CD4-positive, alpha-beta T cell treated with Interleukin-6 at 100 ng/mL for 8 hours (primary cell): ENCODE data around the gene BEST2.

Experiments
- DNase-seq: peaks from one replicate; pipeline ENCODE4 v3.0.0-alpha.2; 2020; ENCODE audit warnings: mixed read lengths, low spot score

Gene BEST2

DNA sequence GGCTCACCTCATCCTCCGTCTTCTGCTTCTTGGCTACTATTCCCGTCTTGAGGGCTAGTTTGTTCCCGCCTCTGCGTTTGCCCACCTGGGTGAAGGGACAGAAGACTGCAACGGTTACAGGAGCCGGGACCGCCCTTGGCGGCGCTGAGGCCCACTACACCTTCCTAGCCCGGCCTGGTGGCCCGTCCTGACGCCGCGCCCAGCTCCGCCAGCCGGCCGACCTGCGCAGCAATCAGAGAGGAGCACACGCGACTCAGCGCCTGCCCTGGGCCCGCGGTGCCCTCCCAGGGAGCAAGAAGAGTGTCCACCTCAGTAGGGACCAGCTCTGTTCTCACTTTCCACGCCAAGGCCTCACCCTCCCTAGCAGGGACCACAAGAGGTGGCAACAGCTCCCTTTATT, 20.3 kb upstream of the BEST2 start:
- no peak for DNase-seq

DNA sequence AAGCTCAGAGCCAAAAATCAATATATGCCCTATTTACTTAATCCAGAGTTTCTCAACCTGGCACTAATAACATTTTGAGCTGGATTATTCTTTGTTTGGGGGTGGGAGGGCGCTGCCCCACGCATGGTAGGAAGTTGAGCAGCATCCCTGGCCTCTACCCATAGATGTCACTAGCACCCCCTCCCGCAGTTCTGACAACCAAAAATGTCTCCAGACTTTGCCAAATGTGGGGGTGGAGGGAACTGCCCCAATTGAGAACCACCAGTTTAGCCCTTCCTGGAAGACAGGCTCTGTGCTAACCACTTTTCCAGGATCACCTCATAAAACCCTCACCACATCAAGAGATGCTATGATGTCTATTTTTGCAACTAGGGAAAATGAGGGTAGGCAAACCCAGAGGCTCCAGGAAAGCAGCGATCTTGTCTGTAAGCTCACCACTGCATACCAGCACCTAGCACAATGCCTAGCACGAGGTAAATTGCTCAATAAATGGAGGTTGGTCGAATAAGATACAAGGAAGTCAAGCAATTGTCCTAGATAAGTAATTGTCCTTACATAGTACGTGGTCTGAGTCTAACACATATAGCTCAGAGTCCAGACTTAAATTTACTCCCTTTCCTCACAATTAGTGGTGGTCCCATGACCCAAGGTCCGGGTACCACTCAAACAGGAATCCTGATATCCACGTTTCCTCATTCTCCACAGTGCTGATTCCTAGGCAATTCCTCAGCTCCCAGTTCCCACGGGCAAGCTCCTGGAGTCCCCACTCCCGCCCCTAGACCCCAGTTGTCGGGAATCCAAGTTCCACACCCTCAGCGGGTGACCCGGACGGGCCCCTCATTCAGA, 18.0 kb upstream of the BEST2 start:
- no peak for DNase-seq

DNA sequence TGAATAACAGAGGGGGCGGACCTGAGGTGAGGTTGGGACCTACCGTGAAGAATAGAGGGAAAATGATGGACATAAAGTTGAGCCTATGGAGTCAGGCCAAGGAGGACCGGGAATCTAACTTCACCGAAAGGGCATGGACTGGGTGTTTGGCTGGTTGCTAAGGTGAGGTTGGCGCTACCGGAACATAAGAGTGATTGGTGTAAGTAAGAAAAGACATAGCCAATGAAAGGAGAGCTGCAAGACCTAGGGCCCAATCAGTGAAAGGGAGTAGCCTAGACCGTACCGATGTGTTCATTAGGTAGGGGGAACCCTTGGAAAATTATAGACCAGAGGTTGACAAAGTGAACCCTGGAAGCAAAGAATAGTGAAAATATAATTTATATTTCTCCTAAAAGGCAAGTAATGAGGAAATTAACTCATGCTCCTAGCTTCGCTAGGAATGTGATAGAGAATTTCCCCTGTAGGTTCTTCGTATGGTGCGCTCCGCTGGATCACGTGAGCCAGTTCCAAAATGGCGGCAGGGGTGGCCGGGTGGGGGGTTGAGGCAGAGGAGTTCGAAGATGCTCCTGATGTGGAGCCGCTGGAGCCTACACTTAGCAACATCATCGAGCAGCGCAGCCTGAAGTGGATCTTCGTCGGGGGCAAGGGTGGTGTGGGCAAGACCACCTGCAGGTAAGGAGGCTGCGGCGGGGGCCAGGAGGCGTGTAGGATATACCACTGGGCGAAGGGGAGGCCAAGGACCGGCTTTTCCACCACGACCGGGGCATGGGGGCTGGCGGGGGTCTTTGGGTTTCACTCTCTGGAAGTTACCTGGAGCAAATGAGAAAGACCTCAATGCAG, 14.4 kb upstream of the BEST2 start, which contains the start of gene GET3:
Gene GET3 (plus strand): TSS at position 503 of the 840 bp plus-strand sequence. CDS start 9 bp downstream, at position 512.
- DNase-seq, result peak; percentile 84

DNA sequence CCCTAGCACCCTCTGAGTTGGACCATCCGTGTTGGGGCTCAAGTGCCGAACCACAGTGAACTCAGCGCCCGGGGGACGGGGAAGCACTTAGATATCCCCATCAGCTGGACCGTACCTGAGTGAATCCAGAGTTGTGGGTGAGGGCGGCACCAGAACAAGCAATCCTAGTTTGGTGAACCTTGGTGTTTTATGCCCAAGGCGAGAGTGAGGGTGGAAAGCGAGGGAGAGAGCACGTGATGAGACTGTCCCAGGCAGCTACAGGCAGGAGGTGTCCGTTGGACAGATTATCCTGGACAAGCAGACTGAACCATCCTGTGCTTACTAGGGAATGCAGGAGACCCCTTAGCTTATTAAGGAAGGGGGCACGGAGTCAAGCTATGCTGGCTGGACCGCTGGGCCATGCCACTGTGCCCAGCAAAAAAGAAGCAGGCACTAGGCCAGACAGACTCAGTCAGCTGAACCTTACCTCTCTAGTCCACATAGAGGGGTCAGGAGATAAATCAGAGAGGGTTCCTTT, 13.7 kb upstream of the BEST2 start:
- no peak for DNase-seq

DNA sequence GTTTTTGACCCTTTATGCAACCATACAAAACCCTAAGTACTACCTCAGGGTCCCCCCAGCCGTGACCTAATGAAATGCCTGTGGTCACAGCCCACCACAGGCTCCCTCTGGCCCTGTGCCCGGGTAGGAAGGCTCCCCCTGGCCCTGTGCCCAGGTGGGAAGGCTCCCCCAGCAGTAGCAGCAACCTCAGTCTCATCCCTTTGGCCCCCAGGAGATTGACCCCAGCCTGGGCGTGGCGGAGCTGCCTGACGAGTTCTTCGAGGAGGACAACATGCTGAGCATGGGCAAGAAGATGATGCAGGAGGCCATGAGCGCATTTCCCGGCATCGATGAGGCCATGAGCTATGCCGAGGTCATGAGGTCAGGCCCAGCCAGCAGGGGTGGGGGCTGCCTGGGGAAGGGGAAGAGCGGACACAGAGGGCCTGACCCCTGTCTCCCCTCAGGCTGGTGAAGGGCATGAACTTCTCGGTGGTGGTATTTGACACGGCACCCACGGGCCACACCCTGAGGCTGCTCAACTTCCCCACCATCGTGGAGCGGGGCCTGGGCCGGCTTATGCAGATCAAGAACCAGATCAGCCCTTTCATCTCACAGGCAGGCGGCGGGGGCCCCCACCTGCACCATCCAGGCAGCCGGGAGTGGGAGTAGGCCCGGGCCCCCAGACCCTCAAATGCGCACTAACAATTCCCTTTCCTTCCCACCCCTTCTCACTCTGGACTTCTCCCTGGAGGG, 6.3 kb upstream of the BEST2 start:
- no peak for DNase-seq

DNA sequence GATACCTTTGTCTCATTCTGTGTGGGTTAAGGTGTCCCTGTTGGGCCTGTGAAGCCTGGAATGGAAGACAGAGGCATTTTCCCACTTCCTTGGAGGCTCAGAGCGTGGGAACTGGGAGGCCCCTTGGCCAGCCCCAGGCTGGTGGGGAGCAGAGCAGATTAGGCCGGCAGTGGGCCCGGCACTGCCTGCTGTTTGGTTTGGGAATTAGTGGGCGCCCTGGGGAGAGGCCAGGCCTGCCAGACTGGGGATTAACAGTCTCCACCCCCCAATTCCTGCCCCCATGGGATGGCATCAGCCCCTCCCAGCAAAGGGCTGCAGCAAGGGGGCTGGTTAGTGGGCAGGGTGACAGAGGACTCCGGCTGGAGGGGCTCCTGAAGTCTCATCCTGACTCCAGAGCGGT, 3.1 kb upstream of the BEST2 start:
- no peak for DNase-seq

DNA sequence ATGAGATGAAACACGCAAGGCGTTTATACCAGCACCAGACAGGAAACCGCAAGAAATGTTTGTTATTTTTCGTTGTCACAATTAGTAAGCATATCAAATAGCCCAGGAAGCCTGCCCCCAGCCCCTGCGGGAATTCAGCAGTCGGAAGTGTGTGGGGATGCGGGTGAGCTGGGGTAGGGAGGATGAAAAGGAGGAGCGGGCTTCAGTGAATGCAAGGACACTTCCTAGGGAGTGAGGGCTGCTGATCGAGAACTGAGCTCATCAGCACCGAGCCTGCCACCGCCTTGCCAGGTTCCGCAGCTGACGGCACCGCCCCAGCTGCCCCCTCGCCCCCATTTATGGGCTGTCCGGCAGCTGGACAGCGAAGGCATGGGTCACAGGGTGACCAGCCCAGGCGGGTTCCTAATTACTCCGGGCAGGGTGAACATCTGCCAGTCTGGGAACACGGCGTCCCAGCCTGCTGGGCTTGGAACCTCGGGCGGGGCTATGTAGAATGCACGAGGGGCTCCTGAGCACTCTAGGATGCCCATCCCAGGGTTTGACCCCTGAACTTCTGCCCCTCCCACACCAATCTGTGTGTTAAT, 1.6 kb upstream of the BEST2 start:
- DNase-seq, result no peak

DNA sequence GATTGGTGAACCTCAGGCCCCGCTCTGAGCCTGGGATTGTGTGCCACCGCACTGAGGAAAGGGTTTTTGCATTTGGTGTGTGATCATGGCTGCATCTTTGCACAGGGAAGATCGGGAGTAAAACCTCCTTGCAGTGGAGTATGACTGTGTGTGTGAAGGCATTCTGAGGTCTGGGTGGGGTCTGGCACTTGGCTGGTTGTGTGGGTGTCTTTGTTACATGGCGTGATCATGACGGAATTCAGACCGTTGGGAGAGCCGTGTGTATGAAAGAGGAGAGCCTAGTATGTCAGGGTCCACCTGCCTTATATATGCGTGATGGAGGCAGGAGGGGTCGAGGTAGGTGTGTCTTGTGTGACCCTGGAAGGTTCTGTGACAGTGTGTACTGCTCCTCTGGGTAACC, 740 bp upstream of the BEST2 start:
- DNase-seq, result no peak

DNA sequence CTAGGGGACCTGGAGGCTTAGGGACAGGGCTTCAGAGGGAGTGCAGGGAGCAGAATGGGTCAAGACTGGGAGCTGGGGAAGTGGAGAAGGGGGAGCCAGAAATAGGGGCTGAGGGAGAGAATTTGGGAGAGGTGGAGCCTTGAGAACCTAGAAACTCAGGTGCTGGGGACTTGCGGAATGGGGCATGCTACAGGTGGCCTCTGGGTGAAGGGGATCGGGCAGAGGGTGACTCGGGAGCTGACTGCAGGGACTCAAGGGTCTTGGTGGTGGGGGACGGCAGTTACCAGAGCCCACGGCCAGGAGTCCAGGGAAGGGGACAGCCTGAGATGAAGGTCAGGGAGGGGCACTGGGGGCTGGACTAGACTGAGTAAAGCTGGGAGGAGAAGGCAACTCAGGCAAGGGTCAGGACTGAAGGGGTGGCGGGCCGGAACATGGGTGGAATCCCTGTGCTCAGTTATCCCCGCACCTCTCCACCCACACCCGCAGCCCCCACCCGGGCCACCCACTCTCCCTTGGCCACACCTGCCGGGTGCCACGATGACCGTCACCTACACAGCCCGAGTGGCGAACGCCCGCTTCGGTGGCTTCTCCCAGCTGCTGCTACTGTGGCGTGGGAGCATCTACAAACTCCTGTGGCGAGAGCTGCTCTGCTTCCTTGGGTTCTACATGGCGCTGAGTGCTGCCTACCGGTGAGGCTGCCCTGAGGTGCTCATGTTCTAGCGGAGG, 628 bp downstream of the BEST2 start:
- no peak for DNase-seq

DNA sequence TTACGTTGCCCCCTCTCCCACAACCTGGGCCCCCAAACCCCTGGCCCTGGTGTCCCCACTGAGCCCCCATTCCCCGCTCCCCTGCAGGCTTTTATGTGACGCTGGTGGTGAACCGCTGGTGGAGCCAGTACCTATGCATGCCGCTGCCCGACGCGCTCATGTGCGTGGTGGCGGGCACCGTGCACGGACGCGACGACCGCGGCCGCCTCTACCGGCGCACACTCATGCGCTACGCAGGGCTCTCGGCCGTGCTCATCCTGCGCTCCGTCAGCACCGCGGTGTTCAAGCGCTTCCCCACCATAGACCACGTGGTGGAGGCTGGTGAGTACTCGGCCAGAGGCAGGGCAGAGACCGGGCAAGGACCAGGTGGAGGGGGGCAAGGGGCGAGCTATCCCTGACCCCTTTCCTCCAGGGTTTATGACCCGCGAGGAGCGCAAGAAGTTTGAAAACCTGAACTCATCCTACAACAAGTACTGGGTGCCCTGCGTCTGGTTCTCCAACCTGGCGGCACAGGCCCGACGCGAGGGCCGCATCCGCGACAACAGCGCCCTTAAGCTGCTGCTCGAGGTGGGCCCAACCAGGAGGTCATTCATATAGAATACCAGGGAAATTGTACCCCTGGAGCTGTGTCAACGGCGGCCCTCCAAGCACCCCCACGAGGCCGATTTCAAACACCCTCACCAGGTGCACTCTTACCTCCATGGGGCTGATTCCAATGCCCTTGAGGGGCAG, 3.0 kb downstream of the BEST2 start:
- DNase-seq, result no peak

DNA sequence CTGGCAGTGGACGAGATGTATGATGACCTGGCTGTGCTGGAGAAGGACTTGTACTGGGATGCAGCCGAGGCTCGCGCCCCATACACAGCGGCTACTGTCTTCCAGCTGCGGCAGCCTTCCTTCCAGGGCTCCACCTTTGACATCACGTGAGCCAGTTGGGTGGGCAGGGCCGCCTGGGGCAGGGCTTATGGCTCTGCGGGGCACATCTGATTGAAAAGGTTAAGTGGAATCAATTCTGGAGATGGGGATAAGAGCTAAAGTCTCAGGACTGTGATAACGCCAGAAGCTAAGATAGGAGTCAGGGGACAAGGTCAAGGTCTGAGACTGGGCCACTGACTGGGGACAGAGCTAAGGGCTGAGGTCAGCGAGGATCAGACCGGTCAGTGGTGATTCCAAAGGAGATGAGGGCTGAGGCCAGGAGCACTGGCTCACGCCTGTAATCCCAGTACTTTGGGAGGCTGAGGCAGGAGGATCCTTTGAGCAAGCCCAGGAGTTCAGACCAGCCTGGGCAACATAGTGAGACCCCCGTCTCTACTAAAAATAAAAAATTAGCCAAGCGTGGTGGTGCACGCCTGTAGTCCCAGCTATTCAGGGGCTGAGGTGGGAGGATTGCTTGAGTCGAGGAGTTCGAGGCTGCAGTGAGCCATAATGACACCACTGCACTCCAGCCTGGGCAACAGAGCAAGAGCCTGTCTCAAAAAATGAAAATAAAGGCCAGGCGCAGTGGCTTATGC, 4.7 kb downstream of the BEST2 start:
- no peak for DNase-seq

DNA sequence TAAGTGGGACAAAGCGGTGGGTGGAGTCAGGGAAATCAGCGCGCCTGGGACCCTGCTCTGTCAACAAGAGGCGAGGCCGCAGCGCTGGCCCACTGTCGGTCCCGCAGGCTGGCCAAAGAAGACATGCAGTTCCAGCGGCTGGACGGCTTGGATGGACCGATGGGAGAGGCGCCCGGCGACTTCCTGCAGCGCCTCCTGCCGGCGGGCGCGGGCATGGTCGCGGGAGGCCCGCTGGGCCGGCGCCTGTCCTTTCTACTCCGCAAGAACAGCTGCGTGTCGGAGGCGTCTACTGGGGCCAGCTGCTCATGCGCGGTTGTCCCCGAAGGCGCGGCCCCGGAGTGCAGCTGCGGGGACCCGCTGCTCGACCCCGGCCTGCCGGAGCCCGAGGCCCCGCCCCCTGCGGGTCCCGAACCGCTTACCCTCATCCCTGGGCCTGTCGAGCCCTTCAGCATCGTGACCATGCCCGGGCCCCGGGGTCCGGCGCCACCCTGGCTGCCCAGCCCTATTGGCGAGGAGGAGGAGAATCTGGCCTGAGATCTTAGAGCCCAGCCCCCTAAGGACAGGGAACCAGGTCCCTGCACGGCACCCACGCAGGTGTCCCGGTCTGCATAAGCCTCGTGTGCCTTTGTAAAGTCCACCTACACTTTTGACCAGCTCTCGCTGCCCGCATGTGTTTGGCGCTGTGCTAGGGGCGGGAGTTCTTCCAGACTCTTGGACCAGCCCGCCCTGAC, 6.1 kb downstream of the BEST2 start:
- DNase-seq, result peak; percentile 43

DNA sequence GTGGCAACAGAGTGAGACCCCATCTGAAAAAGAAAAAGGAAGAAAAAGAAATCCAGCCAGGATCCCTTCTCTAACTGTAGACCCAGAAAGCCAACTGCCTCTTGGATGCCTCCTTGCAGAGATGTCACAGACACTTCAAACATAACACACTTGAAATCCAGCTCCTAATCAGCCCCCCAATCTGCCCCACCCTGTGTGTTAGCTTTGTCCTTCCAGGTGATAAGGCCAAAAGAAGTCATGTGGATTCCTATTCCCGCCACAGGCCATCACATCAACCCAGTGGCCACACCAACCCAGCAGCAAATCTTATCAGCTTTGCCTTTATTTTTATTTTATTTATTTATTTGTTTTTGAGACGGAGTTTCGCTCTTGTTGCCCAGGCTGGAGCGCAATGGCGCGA, 8.1 kb downstream of the BEST2 start:
- DNase-seq, result no peak

DNA sequence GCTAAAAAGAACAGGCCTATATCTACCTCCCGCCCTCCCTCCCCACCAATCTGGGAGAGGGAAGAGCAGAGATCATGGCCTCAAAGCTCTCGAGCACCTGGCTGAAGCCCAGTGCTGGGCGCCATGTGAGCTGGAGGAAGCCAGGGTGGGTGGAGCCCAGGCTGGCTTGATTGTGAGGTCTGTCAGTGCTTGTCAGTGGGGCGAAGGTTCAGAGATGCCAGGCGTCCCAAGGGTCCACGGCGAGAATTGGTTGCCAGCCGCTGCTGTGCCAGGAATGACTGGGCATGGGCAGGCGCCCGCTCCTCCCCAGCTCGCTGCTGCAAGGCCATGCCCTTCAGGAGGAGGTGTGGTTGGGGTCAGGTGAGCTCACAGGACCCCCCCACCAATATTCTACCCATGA, 11.5 kb downstream of the BEST2 start:
- DNase-seq, result no peak

DNA sequence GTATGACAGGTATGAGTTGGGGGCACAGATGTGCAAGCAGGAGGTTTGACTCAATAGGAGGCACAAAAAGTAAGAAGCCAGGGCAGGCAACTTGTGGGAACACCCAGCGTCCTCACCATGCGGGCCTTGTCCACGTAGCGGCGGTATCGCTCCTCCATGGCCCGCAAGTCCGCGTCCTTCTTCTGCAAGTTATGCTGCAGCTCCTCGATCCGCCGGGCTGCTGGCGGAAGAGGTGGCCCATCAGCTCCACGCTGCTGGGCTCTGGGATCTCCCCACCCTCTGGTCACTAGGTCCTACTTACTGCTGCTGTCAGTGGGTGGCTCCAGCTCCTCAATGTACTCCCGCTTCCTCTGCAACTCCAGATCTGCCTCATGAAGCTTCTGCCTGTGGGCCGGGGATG, 13.1 kb downstream of the BEST2 start:
- no peak for DNase-seq

DNA sequence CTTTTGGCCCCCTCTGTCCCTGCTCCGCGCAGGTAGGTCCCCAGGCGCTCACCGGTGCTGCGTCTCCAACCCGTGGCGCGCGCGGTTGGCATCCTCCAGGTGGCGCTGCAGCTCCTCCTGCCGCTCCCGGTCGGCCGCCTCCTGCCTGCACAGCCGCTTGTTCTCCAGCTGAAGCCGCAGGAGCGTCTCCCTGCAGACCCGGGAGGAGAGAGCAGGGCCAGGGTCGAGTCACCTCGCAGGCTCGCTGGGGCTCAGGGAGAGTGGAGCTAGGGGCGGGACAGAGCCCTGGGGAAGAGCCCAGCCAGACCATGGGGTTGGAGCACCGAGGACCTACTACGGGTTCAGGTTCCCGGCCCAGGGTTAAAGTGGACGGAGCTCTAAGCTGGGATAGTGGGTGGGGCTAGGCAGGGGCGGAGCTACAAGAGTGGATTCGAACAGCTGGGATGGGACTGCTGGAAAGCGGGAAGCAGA, 14.5 kb downstream of the BEST2 start:
- DNase-seq, result peak; percentile 65

DNA sequence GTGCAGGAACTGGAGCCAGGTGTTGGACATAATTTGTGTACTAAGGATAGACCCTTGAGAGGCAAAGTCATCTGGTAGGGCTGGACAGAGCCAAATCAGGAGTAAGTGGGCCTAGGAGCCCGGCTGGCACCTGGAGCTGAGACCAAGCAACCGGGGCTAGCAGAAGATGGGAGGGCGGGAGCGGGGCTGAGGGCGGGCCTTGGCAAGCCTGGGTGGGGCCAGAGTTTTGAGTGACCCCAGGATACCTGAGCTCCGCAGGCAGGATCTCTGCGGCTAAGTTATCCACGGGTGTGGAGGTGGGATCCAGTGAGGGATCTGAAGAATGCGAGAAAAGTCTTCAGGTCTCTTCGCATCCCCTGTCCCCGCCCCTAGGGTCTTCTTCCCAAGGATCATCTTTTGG, 15.6 kb downstream of the BEST2 start:
- no peak for DNase-seq

DNA sequence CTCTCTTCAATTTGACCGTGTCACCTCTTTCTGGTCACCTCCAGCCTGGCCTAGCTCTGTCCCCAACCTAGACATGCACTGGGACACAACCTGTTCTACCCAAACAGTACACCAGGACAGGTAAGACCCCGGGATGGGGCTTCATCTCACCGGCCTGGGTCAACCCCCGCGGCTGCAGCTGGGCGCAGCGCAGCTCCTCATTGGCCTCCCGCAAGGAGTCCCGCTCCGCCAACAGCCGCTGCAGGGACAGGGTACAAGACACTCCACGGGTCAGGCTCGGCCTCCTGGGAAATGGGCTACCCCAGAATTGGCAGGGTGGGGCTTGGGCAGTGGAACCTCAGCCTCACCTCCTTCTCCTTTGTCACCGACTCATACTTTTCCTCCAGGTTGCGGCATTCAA, 16.1 kb downstream of the BEST2 start:
- no peak for DNase-seq

DNA sequence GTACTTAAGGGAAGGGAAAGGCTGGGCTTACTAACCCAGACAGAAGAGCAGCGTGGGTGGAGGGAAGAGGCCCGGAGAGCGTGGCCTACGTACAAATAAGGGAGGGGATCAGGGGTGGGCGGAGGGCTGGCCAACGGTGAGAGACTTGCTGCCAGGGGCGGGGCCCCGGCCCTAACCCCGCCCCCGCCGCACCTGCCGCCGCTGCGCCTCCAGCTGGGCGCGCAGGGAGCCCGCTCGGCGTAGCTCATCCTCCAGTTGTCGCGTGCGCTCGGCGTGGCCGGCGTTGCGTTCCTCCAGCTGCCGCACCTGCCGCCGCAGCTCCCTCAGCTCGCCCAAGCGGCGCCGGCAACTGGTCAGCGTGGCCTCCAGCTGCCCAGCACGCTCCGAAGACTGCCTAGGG, 18.1 kb downstream of the BEST2 start:
- DNase-seq, result peak; percentile 65
